Nephron (organoid): Measurements from ENCODE around the gene ABCG4.

Source experiments
- H3K27ac Mint-ChIP-seq, 3 experiments: 2 replicates each; pipeline ENCODE4 v1.8.0; 2020; ENCODE audit warnings: mixed read lengths in 3 of 3, mild to moderate bottlenecking in 2 of 3, moderate library complexity in 1 of 3
- H3K27me3 Mint-ChIP-seq: 2 replicates; pipeline ENCODE4 v1.8.0; 2021; ENCODE audit warnings: low read depth, mild to moderate bottlenecking, moderate library complexity, mixed read lengths
- H3K36me3 Mint-ChIP-seq: 2 replicates; pipeline ENCODE4 v1.8.0; 2020; ENCODE audit warnings: low read depth, mixed read lengths
- H3K4me1 Mint-ChIP-seq: 2 replicates; pipeline ENCODE4 v1.8.0; 2020; ENCODE audit warnings: mixed read lengths
- H3K4me3 Mint-ChIP-seq, 3 experiments: 2 replicates each; pipeline ENCODE4 v1.8.0; 2020; ENCODE audit warnings: mild to moderate bottlenecking in 3 of 3, mixed read lengths in 3 of 3, moderate library complexity in 2 of 3
- H3K9me3 Mint-ChIP-seq: 2 replicates; pipeline ENCODE4 v1.8.0; 2020; ENCODE audit warnings: mixed read lengths
- CTCF ChIP-seq, 3 experiments: fragments of 200-600 bp; sonication (generic); IDR thresholded peaks; one replicate each; pipeline ENCODE4 v1.5.0; 2021; ENCODE audit warnings: antibody characterized with exemption in 3 of 3; ENCODE audit not compliant: unreplicated experiment in 3 of 3

ABCG4 gene

DNA sequence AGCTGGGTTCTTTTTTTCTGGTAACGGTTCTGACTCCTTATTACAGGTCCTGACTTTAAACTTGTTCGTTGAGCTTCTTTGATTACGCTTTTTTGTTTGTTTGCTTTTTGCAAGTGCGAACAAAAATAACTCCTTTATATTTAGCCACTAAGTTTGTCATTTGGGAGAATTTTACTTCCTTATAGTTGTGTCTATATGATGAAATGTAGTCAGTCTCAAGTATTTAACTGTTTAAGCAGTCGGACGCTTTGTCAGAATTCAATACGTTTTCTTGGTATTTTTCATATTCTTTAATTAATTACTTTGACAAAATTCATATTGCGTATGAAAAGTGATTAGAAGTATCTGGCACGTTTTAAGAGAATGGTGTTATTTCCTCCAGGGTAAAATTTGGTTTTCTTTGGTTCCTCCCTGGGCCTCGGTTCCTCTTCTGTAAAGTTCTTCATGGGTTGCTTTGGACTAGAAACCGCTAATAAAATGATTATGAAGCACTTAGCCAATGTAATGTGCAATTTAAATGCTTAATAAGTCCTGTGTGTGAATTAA, 58.6 kb downstream of the ABCG4 start:
- no peak for TF ChIP-seq CTCF (IDR thresholded peaks at IDR 0.05; ENCODE audit: unreplicated experiment in 3 of 3)
- no peaks in the 10 kb centered on the region for H3K36me3 Mint-ChIP-seq
- no peaks in the 10 kb centered on the region for H3K9me3 Mint-ChIP-seq
- peaks cover 34% of the 10 kb centered on the region for H3K4me1 Mint-ChIP-seq
- H3K27me3 Mint-ChIP-seq: peaks cover 4% of the 10 kb centered on the region
- H3K4me3 Mint-ChIP-seq: peak overlapping the region; percentile 93 to 100 (median 98)
- peak overlapping the region; percentile 95 to 97 (median 96) for H3K27ac Mint-ChIP-seq

- TF ChIP-seq CTCF (IDR thresholded peaks at IDR 0.05; ENCODE audit: unreplicated experiment in 3 of 3): no peak
- Mint-ChIP-seq H3K27me3 (peaks cover 4% of the 10 kb centered on the region), H3K9me3 (no peaks in the 10 kb centered on the region), H3K27ac (peak overlapping the region in 1 of 3 experiments; percentile 21), H3K4me1 (peaks cover 34% of the 10 kb centered on the region), H3K4me3 (peak overlapping the region; percentile 22 to 67 (median 67)), H3K36me3 (no peaks in the 10 kb centered on the region)
These were observed 60.3 kb downstream of the ABCG4 start for GRCh38 chr11:119209186-119209585.

- Mint-ChIP-seq H3K4me1 (peaks cover 28% of the 10 kb centered on the region), H3K27ac (peak overlapping the region in 1 of 3 experiments; percentile 58), H3K4me3 (no peak overlapping the region), H3K9me3 (no peaks in the 10 kb centered on the region), H3K27me3 (peaks cover 4% of the 10 kb centered on the region), H3K36me3 (no peaks in the 10 kb centered on the region)
- TF ChIP-seq CTCF (IDR thresholded peaks at IDR 0.05; ENCODE audit: unreplicated experiment in 3 of 3): no peak
These were observed 61.2 kb downstream of the ABCG4 start for GRCh38 chr11:119210050-119210449.
